BLaER1 treated with 17β-estradiol and CSF1 and Interleukin-3, amounts not matched to agents 10 nM and 100 nM (cell line): ENCODE measurements around the gene TAF5L.
"Not testable (repeated sequence)": the region's sequence is repeated elsewhere in the genome, so short reads cannot be mapped to it uniquely, and the experiment has no call there.

Experiments
- H3K27ac ChIP-seq, 11 experiments: shearing (Covaris generic); formaldehyde crosslinking; 2 replicates each; pipeline ENCODE4 v1.8.1; 2022
- H3K27me3 ChIP-seq, 11 experiments: shearing (Covaris generic); formaldehyde crosslinking; 2 replicates each; pipeline ENCODE4 v1.8.1; 2022
- H3K36me3 ChIP-seq, 11 experiments: shearing (Covaris generic); formaldehyde crosslinking; 2 replicates each; pipeline ENCODE4 v1.8.1; 2022
- H3K4me1 ChIP-seq, 10 experiments: shearing (Covaris generic); formaldehyde crosslinking; 2 replicates each; pipeline ENCODE4 v1.8.1; 2022
- H3K4me2 ChIP-seq, 11 experiments: shearing (Covaris generic); formaldehyde crosslinking; 2 replicates each; pipeline ENCODE4 v1.8.1; 2022
- H3K4me3 ChIP-seq, 10 experiments: shearing (Covaris generic); formaldehyde crosslinking; 2 replicates each; pipeline ENCODE4 v1.8.1; 2022
- H3K9ac ChIP-seq, 11 experiments: shearing (Covaris generic); formaldehyde crosslinking; 2 replicates each; pipeline ENCODE4 v1.8.1; 2022
- H3K9me3 ChIP-seq, 11 experiments: shearing (Covaris generic); formaldehyde crosslinking; replicated peaks in 1 of 11; 2 replicates each; pipeline ENCODE4 v1.8.1; 2022
- H4K20me1 ChIP-seq, 11 experiments: shearing (Covaris generic); formaldehyde crosslinking; 2 replicates each; pipeline ENCODE4 v1.8.1; 2022
- Cebpa-rat ChIP-seq, 11 experiments: shearing (Covaris generic); IDR thresholded peaks; 2 replicates each; pipeline ENCODE4 v1.8.1; 2022

The TAF5L gene

DNA sequence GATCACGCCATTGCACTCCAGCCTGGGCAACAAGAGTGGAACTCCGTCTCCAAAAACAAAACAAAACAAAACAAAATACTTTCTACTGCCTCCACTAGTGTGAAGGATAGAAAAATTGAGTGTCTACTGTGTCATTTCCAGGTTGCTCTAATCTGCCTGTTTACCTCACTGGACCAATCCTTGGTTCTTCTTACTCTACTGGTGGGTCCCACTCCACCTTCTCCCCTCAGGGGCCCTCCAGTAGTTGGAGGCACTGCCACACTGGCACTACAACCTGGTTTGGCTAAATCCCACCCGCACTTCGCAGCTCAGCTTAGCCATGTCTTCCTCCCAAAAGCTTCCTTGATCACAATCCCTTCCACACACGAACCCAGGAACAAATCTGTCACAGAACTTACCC lies 2.7 kb downstream of the TAF5L start:
- H3K27ac ChIP-seq, result no peak overlapping the region
- H3K4me1 ChIP-seq, result peaks cover 22 to 36% (median 30%) of the 10 kb centered on the region in 10 experiments
- peaks cover 0 to 18% (median 2%) of the 10 kb centered on the region in 11 experiments; a peak in 8 of 22 replicates for H3K36me3 ChIP-seq
- no peak for TF ChIP-seq Cebpa-rat (IDR thresholded peaks at IDR 0.05)
- H3K27me3 ChIP-seq, result no peaks in the 10 kb centered on the region
- no peaks in the 10 kb centered on the region for H3K9me3 ChIP-seq
- peak overlapping the region in 1 of 11 experiments; percentile 94; a peak in 1 of 22 replicates for H3K9ac ChIP-seq
- no peak overlapping the region for H3K4me3 ChIP-seq
- peak overlapping the region in 9 of 11 experiments; percentile 92 to 99 (median 95); a peak in 15 of 22 replicates for H3K4me2 ChIP-seq
- H4K20me1 ChIP-seq, result peaks cover 56 to 92% (median 76%) of the 10 kb centered on the region in 11 experiments; a peak in 20 of 22 replicates

DNA sequence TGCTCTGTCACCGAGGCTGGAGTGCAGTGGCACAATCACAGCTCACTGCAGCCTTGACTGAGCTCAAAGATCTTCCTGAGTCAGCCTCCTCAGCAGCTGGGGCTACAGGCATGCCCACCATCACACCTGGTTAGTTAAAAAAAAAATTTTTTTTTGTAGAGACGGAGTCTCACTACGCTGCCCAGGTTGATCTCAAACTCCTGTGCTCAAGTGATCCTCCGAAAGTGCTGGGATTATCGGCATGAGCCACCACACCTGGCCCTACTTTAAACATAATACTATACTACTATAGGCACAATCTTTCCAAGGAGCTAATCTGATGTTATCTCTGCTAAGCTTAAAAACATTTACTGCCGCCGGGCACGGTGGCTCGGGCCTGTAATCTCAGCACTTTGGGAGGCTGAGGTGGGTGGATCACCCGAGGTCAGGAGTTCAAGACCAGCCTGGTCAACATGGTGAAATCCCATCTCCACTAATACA lies 3.2 kb downstream of the TAF5L start:
- Histone ChIP-seq H3K4me2 (0 out of 22 replicates have a peak overlapping the region, but pooled peaks of 2 of the 11 experiments have one; percentile 93 to 97), H3K4me1 (peaks cover 20 to 34% (median 28%) of the 10 kb centered on the region in 10 experiments), H3K36me3 (peaks cover 0 to 18% (median under 1%) of the 10 kb centered on the region in 11 experiments; a peak in 8 of 22 replicates), H4K20me1 (peaks cover 60 to 93% (median 78%) of the 10 kb centered on the region in 11 experiments; a peak in 20 of 22 replicates)
- H3K9me3 ChIP-seq, H3K27me3 ChIP-seq, H3K4me3 ChIP-seq, H3K27ac ChIP-seq, H3K9ac ChIP-seq: not testable (repeated sequence)

DNA sequence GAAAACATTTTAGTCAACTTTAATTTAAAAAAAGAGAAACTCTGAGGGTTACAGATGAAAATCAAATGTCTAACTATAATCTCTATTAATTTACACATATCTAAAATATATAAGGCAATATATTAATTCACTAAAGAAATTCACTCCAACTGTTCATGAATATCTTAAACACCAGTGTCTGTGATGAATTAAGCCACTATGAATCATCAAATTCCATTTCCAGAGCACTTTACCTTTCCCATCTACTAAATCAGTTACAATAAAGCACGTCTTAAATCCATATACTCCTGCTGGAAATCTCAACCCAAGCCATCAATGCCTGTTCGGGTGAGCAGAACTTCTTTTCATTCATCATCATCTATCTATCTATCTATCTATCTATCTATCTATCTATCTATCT lies 4.3 kb downstream of the TAF5L start:
- H3K4me1 ChIP-seq, result peaks cover 13 to 26% (median 20%) of the 10 kb centered on the region in 10 experiments
- peaks cover 0 to 20% (median 8%) of the 10 kb centered on the region in 11 experiments; a peak in 11 of 22 replicates for H3K36me3 ChIP-seq
- no peak overlapping the region for H3K4me3 ChIP-seq
- no peak overlapping the region for H3K9ac ChIP-seq
- no peak overlapping the region for H3K4me2 ChIP-seq
- peaks cover 68 to 93% (median 83%) of the 10 kb centered on the region in 11 experiments; a peak in 20 of 22 replicates for H4K20me1 ChIP-seq
- H3K27me3 ChIP-seq, result no peaks in the 10 kb centered on the region
- H3K27ac ChIP-seq, result no peak overlapping the region
- no peaks in the 10 kb centered on the region for H3K9me3 ChIP-seq
- TF ChIP-seq Cebpa-rat (IDR thresholded peaks at IDR 0.05), result no peak

DNA sequence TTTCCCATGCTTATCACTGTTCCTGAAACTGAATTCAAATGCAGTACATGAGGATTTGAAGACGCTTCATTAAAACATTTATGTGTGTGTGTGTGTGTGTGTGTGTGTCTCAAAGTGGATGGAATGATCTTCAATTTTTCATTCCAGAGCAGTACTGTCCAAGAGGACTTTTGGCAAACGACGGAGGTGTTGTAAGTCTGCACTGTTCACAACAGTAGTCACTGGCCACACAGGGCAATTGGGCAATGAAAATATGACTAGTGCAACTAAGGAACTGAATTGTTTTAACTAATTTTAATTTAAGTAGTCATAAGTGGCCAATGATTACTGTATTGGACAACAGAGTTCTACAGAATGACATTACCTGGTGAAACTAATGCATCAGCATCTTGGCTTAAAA lies 5.0 kb downstream of the TAF5L start:
- Histone ChIP-seq H3K9ac (no peak overlapping the region), H3K27ac (no peak overlapping the region), H4K20me1 (peaks cover 68 to 96% (median 89%) of the 10 kb centered on the region in 11 experiments; a peak in 20 of 22 replicates), H3K4me3 (no peak overlapping the region), H3K36me3 (peaks cover 0 to 20% (median 8%) of the 10 kb centered on the region in 11 experiments; a peak in 11 of 22 replicates), H3K27me3 (no peaks in the 10 kb centered on the region), H3K4me2 (no peak overlapping the region), H3K9me3 (no peaks in the 10 kb centered on the region), H3K4me1 (peaks cover 13 to 26% (median 20%) of the 10 kb centered on the region in 10 experiments)
- no peak for TF ChIP-seq Cebpa-rat (IDR thresholded peaks at IDR 0.05)

DNA sequence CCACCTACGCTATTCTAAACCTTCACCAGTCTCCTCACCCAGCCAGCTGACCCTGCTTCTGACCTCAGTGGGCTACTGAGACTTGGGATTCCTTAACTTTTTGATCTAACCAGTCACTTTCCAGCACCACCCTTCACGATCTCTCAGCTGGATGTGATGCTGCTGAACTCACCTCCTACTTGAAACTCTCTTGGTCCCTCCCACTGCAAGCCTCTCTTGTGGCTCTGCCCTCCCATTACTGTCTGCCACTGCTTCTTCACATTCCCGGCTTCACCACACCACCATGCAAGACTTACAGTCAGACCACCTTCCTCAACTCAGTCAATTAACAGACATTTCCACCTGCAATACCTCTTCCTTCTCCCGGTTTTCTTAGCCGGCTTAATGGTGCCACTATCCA lies 6.3 kb downstream of the TAF5L start:
- no peak overlapping the region for H3K4me3 ChIP-seq
- H3K4me2 ChIP-seq, result no peak overlapping the region
- peaks cover 70 to 100% (median 94%) of the 10 kb centered on the region in 11 experiments; a peak in 20 of 22 replicates for H4K20me1 ChIP-seq
- H3K9me3 ChIP-seq, result no peaks in the 10 kb centered on the region
- peaks cover 10 to 22% (median 18%) of the 10 kb centered on the region in 10 experiments for H3K4me1 ChIP-seq
- peaks cover 1 to 22% (median 10%) of the 10 kb centered on the region in 11 experiments; a peak in 14 of 22 replicates for H3K36me3 ChIP-seq
- no peak overlapping the region for H3K9ac ChIP-seq
- TF ChIP-seq Cebpa-rat (IDR thresholded peaks at IDR 0.05), result no peak
- no peak overlapping the region for H3K27ac ChIP-seq
- no peaks in the 10 kb centered on the region for H3K27me3 ChIP-seq

DNA sequence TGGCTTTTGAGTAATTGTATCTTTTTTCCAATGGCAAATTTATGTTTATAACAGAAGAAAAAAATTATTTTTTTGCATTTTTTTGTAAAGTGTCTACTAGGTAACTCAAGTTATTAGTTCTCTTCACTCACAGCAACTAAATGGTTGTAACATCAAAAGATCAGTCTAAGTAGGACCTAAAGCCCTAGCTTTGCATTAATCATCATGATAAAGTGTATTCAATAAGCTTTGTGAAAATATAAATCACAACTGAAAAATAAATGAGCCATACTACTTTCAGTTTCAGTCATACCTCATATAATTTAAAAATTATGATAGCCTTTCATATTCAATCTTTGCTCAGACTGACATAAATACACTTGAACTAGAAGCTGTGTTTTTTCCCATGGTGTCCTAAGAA lies 6.9 kb downstream of the TAF5L start:
- H3K27me3 ChIP-seq, result no peaks in the 10 kb centered on the region
- no peak overlapping the region for H3K4me2 ChIP-seq
- H3K4me1 ChIP-seq, result peaks cover 4 to 16% (median 11%) of the 10 kb centered on the region in 10 experiments
- no peak overlapping the region for H3K27ac ChIP-seq
- no peak overlapping the region for H3K9ac ChIP-seq
- H4K20me1 ChIP-seq, result peaks cover 70 to 100% (median 94%) of the 10 kb centered on the region in 11 experiments; a peak in 20 of 22 replicates
- no peak for TF ChIP-seq Cebpa-rat (IDR thresholded peaks at IDR 0.05)
- no peak overlapping the region for H3K4me3 ChIP-seq
- H3K9me3 ChIP-seq, result no peaks in the 10 kb centered on the region
- H3K36me3 ChIP-seq, result peaks cover 7 to 28% (median 16%) of the 10 kb centered on the region in 11 experiments; a peak in 21 of 22 replicates

DNA sequence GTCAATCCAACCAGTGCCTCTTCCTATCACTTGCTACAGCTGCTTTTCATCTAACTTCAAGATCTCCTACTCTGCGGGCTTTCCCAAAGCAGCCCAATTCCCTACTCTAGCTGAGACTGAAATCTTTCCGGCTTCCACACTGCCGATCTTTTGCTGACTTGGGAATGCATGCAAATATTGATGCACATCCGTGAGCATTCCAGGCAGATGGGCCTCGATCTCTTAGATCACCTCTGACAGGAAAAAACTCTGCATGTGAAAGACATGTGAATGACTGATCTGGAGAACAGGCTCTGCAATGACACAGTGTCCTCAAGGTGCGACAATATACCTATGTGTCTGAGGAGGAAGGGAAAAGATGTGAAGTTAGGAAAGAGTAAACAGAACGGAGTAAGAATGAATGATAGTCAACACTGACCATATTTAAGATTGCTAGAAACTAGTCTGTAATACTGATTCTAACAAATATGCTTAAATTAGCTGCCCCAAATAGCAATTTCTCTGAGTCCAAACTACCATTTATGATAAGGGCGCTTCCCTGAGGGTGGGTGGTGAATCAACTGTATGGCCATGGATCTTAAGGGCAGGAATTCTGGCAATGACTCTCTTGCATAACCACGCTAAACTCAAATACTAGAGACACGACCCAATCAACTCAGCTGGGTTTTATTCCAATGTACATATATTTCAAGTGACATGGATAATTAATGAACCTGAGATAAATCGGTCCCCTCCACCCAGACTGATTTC lies 8.4 kb downstream of the TAF5L start:
- Histone ChIP-seq H3K9me3 (no peaks in the 10 kb centered on the region), H3K4me2 (no peak overlapping the region), H3K4me1 (peaks cover 0 to 1% (median under 1%) of the 10 kb centered on the region in 10 experiments; a peak in 1 of 20 replicates), H4K20me1 (peaks cover 56 to 100% (median 86%) of the 10 kb centered on the region in 11 experiments; a peak in 20 of 22 replicates), H3K36me3 (peaks cover 22 to 32% (median 31%) of the 10 kb centered on the region in 11 experiments), H3K27me3 (no peaks in the 10 kb centered on the region), H3K9ac (no peak overlapping the region), H3K4me3 (no peak overlapping the region), H3K27ac (no peak overlapping the region)
- no peak for TF ChIP-seq Cebpa-rat (IDR thresholded peaks at IDR 0.05)

DNA sequence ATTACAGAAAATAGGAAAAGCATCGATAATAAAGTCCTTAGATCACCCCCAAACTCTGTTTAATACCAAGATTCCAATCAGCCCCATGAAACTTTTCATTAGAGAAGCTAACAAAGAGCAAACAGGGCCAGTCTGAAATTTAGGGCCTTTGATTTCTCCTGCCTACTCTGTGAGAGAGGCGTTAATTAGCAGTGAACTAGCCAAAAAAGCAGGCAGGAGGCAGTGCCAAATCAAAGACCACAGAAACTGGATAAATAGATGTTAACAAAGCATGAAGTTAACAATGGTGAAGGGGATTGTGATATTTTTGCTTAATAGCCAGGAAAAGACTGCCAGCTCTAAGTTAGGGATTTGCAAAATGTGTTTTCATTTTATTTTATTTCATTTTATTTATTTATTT lies 11.2 kb downstream of the TAF5L start:
- Histone ChIP-seq H3K4me2 (no peak overlapping the region), H3K27ac (no peak overlapping the region), H3K4me1 (no peaks in the 10 kb centered on the region; a peak in 1 of 20 replicates), H3K9me3 (no peaks in the 10 kb centered on the region), H3K27me3 (no peaks in the 10 kb centered on the region), H3K36me3 (peaks cover 50 to 59% (median 57%) of the 10 kb centered on the region in 11 experiments), H3K9ac (no peak overlapping the region), H4K20me1 (peaks cover 37 to 83% (median 59%) of the 10 kb centered on the region in 11 experiments; a peak in 20 of 22 replicates), H3K4me3 (no peak overlapping the region)
- no peak for TF ChIP-seq Cebpa-rat (IDR thresholded peaks at IDR 0.05)

DNA sequence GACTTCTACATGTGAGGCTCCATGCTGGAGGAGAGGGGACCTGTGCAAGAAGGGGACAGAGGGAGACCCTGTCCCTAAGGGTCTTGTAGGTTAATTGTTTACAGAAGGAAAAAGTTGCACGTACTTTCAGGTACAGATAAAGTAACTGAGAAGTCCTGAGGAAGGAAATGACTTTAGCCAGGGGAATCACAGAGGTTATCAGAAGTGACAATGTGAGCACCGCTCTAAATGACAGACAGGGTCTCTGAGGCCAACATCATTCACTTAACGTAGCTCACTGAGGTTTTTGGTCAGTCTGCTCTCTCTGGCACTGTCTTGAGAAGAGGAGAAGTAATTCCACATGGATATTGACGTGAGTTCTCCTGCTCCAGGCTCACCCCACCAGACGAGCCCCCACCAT lies 12.0 kb downstream of the TAF5L start:
- no peak overlapping the region for H3K9ac ChIP-seq
- TF ChIP-seq Cebpa-rat (IDR thresholded peaks at IDR 0.05), result no peak
- peaks cover 29 to 76% (median 51%) of the 10 kb centered on the region in 11 experiments; a peak in 20 of 22 replicates for H4K20me1 ChIP-seq
- H3K9me3 ChIP-seq, result no peaks in the 10 kb centered on the region
- no peak overlapping the region for H3K27ac ChIP-seq
- H3K27me3 ChIP-seq, result no peaks in the 10 kb centered on the region
- H3K36me3 ChIP-seq, result peaks cover 56 to 67% (median 63%) of the 10 kb centered on the region in 11 experiments
- H3K4me2 ChIP-seq, result no peak overlapping the region
- no peaks in the 10 kb centered on the region for H3K4me1 ChIP-seq
- H3K4me3 ChIP-seq, result no peak overlapping the region
